HCT116 (cell line): Measurements from ENCODE around the gene KRT26. TPM values are rescaled to one million over a fixed set of nuclear protein-coding genes. Genes with fewer than 3 reads are reported as not detected.

Experiments used
- ATAC-seq: fragments of 200-7000 bp; cut with Tn5 transposase; 2 replicates; pipeline ENCODE4 v1.9.1; 2020; ENCODE audit warnings: mild to moderate bottlenecking, moderate library complexity
- BruUV-seq: library from RNA; stranded (reverse); fragments of 400-500 nt; replicated peaks from 2 replicates; lab custom pipeline; 2021; lab: Mats Ljungman, UMichigan
- CTCF ChIA-PET: fragments of 300-600 bp; sonication (Branson Sonifier 250); formaldehyde crosslinking; loops from one replicate; lab custom pipeline; 2021; ENCODE audit warnings: antibody characterized with exemption; lab: Charles Lee
- POLR2A ChIA-PET: fragments of 300-600, 350-600 bp; sonication (Branson Sonifier 250); formaldehyde crosslinking; loops from one replicate; lab custom pipeline; 2021; ENCODE audit warnings: antibody characterized with exemption; lab: Charles Lee
- RAD21 ChIA-PET, 2 experiments: fragments of 300-600 bp; sonication (Branson Sonifier 250); formaldehyde crosslinking; loops; one replicate each; lab custom pipeline; 2023; ENCODE audit warnings: low total read pairs in 2 of 2; ENCODE audit not compliant: uncharacterized antibody in 2 of 2, unreplicated experiment in 2 of 2, low non-redundant PET in 1 of 2; lab: Charles Lee
- DNase-seq: peaks from one replicate; pipeline ENCODE4 v3.0.0-alpha.2; 2010; ENCODE audit warnings: low read depth, low spot score
- H2AFZ ChIP-seq: fragments of 200-600 bp; shearing (Covaris generic), sonication (generic); 2 replicates; pipeline ENCODE4 v1.6.1; 2017; ENCODE audit warnings: low read depth, mixed run types, mixed read lengths, antibody characterized with exemption, low read length; ENCODE audit not compliant: poor library complexity, severe bottlenecking
- H3K27ac ChIP-seq: 2 replicates; pipeline ENCODE4 v1.5.1; 2012; ENCODE audit warnings: low read depth, low read length
- H3K27me3 ChIP-seq: fragments of 200-600 bp; sonication (generic); 2 replicates; pipeline ENCODE4 v1.6.1; 2016; ENCODE audit warnings: mixed run types, low read length, mixed read lengths; ENCODE audit not compliant: insufficient read depth
- H3K36me3 ChIP-seq, 2 experiments: fragments of 200-500 bp in 1 of 2; fragments of 200-600 bp in 1 of 2; sonication (Bioruptor generic) in 1 of 2; sonication (generic) in 1 of 2; 2 replicates each; pipeline versions ENCODE4 v1.5.1 to v1.6.1; 2014 to 2016; ENCODE audit warnings: low read length in 2 of 2, inconsistent platforms in 1 of 2, mixed read lengths in 1 of 2, mixed run types in 1 of 2; ENCODE audit not compliant: insufficient read depth in 2 of 2, control insufficient read depth in 1 of 2
- H3K4me1 ChIP-seq, 2 experiments: fragments of 200-600 bp in 1 of 2; sonication (generic) in 1 of 2; 2 replicates each; pipeline versions ENCODE4 v1.5.1 to v1.6.1; 2012 to 2017; ENCODE audit warnings: low read length in 2 of 2, inconsistent platforms in 1 of 2, mild to moderate bottlenecking in 1 of 2, mixed read lengths in 1 of 2, mixed run types in 1 of 2, moderate library complexity in 1 of 2; ENCODE audit not compliant: insufficient read depth in 2 of 2, control insufficient read depth in 1 of 2
- H3K4me2 ChIP-seq: fragments of 200-600 bp; sonication (generic); 2 replicates; pipeline ENCODE4 v1.6.1; 2017; ENCODE audit warnings: mixed run types, low read length, mixed read lengths
- H3K4me3 ChIP-seq, 2 experiments: fragments of 200-600 bp in 1 of 2; sonication (generic) in 1 of 2; replicated peaks in 1 of 2; 2 replicates each; pipeline ENCODE4 v1.5.1; 2011 to 2016; ENCODE audit warnings: low read length in 2 of 2, control low read depth in 1 of 2, low read depth in 1 of 2, mild to moderate bottlenecking in 1 of 2, mixed read lengths in 1 of 2, mixed run types in 1 of 2
- H3K79me2 ChIP-seq: fragments of 200-600 bp; sonication (generic); 2 replicates; pipeline ENCODE4 v1.6.1; 2017; ENCODE audit warnings: mild to moderate bottlenecking, mixed run types, low read length, moderate library complexity, mixed read lengths; ENCODE audit not compliant: insufficient read depth
- H3K9ac ChIP-seq: fragments of 200-600 bp; sonication (generic); 2 replicates; pipeline ENCODE4 v1.6.1; 2016; ENCODE audit warnings: low read length, mixed read lengths
- H3K9me2 ChIP-seq: fragments of 200-600 bp; sonication (generic), shearing (Covaris generic); 2 replicates; pipeline ENCODE4 v1.6.1; 2017; ENCODE audit warnings: mixed run types, mild to moderate bottlenecking, moderate library complexity; ENCODE audit not compliant: insufficient read depth
- H3K9me3 ChIP-seq, 2 experiments: fragments of 200-500 bp in 1 of 2; fragments of 200-600 bp in 1 of 2; sonication (Bioruptor generic) in 1 of 2; sonication (generic) in 1 of 2; 2 replicates each; pipeline ENCODE4 v1.6.1; 2014 to 2017; ENCODE audit warnings: low read length in 2 of 2, mixed read lengths in 2 of 2, inconsistent platforms in 1 of 2, low read depth in 1 of 2, mild to moderate bottlenecking in 1 of 2, mixed run types in 1 of 2, moderate library complexity in 1 of 2; ENCODE audit not compliant: control insufficient read depth in 1 of 2, insufficient read depth in 1 of 2
- H4K20me1 ChIP-seq: fragments of 200-600 bp; sonication (generic), shearing (Covaris generic); 2 replicates; pipeline ENCODE4 v1.6.1; 2017; ENCODE audit warnings: mixed run types, mild to moderate bottlenecking, moderate library complexity; ENCODE audit not compliant: insufficient read depth
- CBX3 ChIP-seq: IDR thresholded peaks from 2 replicates; pipeline ENCODE4 v1.6.1; 2012; ENCODE audit warnings: low read depth
- CEBPB ChIP-seq: IDR thresholded peaks from 2 replicates; pipeline ENCODE4 v1.6.1; 2012; ENCODE audit warnings: low read depth
- ELF1 ChIP-seq: IDR thresholded peaks from 2 replicates; pipeline ENCODE4 v1.6.1; 2012; ENCODE audit warnings: low read depth, borderline replicate concordance
- EZH2 ChIP-seq: fragments of 200-600 bp; sonication (generic); IDR thresholded peaks from 2 replicates; pipeline ENCODE4 v1.6.1; 2017; ENCODE audit warnings: antibody characterized with exemption, mixed run types
- EZH2phosphoT487 ChIP-seq: fragments of 200-600 bp; IDR thresholded peaks from 2 replicates; pipeline ENCODE4 v1.6.1; 2018; ENCODE audit warnings: antibody characterized with exemption, borderline replicate concordance
- FOSL1 ChIP-seq: IDR thresholded peaks from 2 replicates; pipeline ENCODE4 v1.6.1; 2012; ENCODE audit warnings: low read depth
- POLR2A ChIP-seq: IDR thresholded peaks from 2 replicates; pipeline ENCODE4 v1.7.0; 2011; ENCODE audit warnings: borderline replicate concordance; ENCODE audit not compliant: insufficient read depth, insufficient read length; ENCODE audit errors: extremely low read depth
- POLR2AphosphoS5 ChIP-seq: IDR thresholded peaks from 2 replicates; pipeline ENCODE4 v1.6.1; 2011; ENCODE audit warnings: mild to moderate bottlenecking, low read depth, low read length, moderate library complexity
- RAD21 ChIP-seq: IDR thresholded peaks from 2 replicates; pipeline ENCODE4 v1.6.1; 2012; ENCODE audit warnings: low read depth, mild to moderate bottlenecking
- SIN3A ChIP-seq: IDR thresholded peaks from 2 replicates; pipeline ENCODE4 v1.6.1; 2012; ENCODE audit warnings: low read depth
- SP1 ChIP-seq: IDR thresholded peaks from 2 replicates; pipeline ENCODE4 v1.6.1; 2012; ENCODE audit warnings: low read depth
- TCF7L2 ChIP-seq: IDR thresholded peaks from 2 replicates; pipeline ENCODE4 v1.7.0; 2011; ENCODE audit warnings: borderline replicate concordance, inconsistent platforms; ENCODE audit not compliant: insufficient read depth, insufficient read length; ENCODE audit errors: extremely low read depth
- ZFX ChIP-seq: fragments of 450-650 bp; IDR thresholded peaks from 2 replicates; pipeline ENCODE4 v1.6.1; 2017
- intact Hi-C: fragments of 100-400 bp; cut with micrococcal nuclease; formaldehyde crosslinking; loops from 2 replicates; pipeline ENCODE4 v1.10.0; 2022
- total RNA-seq: library from RNA; stranded (reverse); gene quantifications from one replicate; pipeline ENCODE4 v1.2.1, GENCODE V29; 2021; ENCODE audit not compliant: unreplicated experiment
- TF ChIP-seq, protein P1 (sequence below): IDR thresholded peaks from 2 replicates; pipeline ENCODE4 v1.6.1; 2012
- TF ChIP-seq, protein P2 (sequence below): IDR thresholded peaks from 2 replicates; pipeline ENCODE4 v1.6.1; 2011; ENCODE audit warnings: mild to moderate bottlenecking, low read length, moderate library complexity; ENCODE audit not compliant: insufficient replicate concordance; ENCODE audit errors: extremely low read depth
- TF ChIP-seq, protein P3 (sequence below): IDR thresholded peaks from 2 replicates; pipeline ENCODE4 v1.6.1; 2012; ENCODE audit warnings: low read depth

The KRT26 gene
- total RNA-seq, 1 experiment from 2014 or later = not detected

DNA sequence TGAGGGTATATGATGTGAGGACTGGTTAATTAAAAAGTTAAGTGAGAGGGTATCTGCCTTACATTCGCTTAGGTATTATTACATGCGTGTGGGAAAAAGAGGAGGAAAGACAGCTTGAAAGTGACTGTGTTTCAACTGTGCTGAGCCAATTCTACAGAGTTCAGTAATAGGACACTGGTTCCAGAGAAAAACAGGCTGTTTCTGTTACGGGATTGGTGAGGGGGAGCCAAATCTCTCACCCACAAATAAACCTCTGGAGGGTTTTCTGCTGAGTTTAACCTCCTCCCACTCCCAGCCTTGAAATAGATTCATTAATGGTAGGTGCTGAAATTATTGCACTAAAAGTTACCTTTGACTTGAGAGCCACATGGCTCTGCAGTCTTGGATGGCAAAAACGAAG, 3.9 kb upstream of the KRT26 start:
- DNase-seq (no peak), ATAC-seq (no peak)
- Histone ChIP-seq H3K27me3 (no peaks in the 10 kb centered on the region), H4K20me1 (no peaks in the 10 kb centered on the region), H3K79me2 (no peaks in the 10 kb centered on the region), H3K9me3 (no peaks in the 10 kb centered on the region), H2AFZ (no peak overlapping the region), H3K4me1 (no peaks in the 10 kb centered on the region), H3K4me2 (no peak overlapping the region), H3K4me3 (no peak overlapping the region), H3K27ac (no peak overlapping the region)
- BruUV-seq = no TSS peak
- intact Hi-C loops = no loop called here
- ChIA-PET POLR2A (no interaction called here), CTCF (no interaction called here), RAD21 (no interaction called here)
- TF ChIP-seq ZFX (no peak), FOSL1 (no peak), EZH2phosphoT487 (no peak), POLR2AphosphoS5 (no peak), RAD21 (no peak), CBX3 (no peak), SIN3A (no peak), SP1 (no peak), TCF7L2 (no peak)
- TF ChIP-seq, protein P1, sequence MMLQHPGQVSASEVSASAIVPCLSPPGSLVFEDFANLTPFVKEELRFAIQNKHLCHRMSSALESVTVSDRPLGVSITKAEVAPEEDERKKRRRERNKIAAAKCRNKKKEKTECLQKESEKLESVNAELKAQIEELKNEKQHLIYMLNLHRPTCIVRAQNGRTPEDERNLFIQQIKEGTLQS = no peak
- TF ChIP-seq, all 23 proteins: peak for 0
- H3K9ac ChIP-seq = no peak overlapping the region
- H3K9me2 ChIP-seq = no peaks in the 10 kb centered on the region
- no peaks in the 10 kb centered on the region for H3K36me3 ChIP-seq

DNA sequence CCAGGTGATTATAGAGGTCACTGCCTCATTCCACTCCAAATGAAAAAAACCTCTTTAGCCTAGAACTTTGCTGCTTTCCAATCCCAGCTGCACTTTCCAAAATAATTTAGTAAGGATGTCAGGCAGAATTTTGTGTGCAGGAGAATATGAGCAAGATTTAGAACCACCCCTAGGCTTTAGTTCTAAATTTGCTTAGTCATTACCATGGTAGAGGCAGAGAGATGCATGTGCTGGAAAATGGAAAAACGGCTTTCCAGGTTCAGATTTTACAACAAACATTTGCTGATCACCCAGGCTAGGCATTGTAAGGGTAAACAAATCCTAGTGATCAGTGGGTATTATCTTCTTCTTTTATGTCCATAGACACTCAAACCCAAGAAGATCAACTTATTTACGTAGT, 6.3 kb downstream of the KRT26 start:
- no peak for DNase-seq
- CTCF ChIA-PET = no interaction called here
- Histone ChIP-seq H2AFZ (no peak overlapping the region), H3K9me3 (peaks cover 8 to 14% of the 10 kb centered on the region in 2 experiments; a peak in 3 of 4 replicates), H3K4me3 (no peak overlapping the region), H4K20me1 (no peaks in the 10 kb centered on the region), H3K79me2 (no peaks in the 10 kb centered on the region), H3K9ac (no peak overlapping the region), H3K36me3 (no peaks in the 10 kb centered on the region), H3K27me3 (no peaks in the 10 kb centered on the region), H3K4me1 (no peaks in the 10 kb centered on the region), H3K27ac (no peak overlapping the region), H3K9me2 (no peaks in the 10 kb centered on the region), H3K4me2 (no peak overlapping the region)
- intact Hi-C loops = no loop called here
- TF ChIP-seq POLR2A (no peak), EZH2 (no peak), TCF7L2 (no peak), SP1 (no peak), POLR2AphosphoS5 (no peak), ELF1 (no peak), CEBPB (no peak), RAD21 (no peak)
- TF ChIP-seq, protein P2, sequence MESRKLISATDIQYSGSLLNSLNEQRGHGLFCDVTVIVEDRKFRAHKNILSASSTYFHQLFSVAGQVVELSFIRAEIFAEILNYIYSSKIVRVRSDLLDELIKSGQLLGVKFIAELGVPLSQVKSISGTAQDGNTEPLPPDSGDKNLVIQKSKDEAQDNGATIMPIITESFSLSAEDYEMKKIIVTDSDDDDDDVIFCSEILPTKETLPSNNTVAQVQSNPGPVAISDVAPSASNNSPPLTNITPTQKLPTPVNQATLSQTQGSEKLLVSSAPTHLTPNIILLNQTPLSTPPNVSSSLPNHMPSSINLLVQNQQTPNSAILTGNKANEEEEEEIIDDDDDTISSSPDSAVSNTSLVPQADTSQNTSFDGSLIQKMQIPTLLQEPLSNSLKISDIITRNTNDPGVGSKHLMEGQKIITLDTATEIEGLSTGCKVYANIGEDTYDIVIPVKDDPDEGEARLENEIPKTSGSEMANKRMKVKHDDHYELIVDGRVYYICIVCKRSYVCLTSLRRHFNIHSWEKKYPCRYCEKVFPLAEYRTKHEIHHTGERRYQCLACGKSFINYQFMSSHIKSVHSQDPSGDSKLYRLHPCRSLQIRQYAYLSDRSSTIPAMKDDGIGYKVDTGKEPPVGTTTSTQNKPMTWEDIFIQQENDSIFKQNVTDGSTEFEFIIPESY = no peak
- TF ChIP-seq, protein P3, sequence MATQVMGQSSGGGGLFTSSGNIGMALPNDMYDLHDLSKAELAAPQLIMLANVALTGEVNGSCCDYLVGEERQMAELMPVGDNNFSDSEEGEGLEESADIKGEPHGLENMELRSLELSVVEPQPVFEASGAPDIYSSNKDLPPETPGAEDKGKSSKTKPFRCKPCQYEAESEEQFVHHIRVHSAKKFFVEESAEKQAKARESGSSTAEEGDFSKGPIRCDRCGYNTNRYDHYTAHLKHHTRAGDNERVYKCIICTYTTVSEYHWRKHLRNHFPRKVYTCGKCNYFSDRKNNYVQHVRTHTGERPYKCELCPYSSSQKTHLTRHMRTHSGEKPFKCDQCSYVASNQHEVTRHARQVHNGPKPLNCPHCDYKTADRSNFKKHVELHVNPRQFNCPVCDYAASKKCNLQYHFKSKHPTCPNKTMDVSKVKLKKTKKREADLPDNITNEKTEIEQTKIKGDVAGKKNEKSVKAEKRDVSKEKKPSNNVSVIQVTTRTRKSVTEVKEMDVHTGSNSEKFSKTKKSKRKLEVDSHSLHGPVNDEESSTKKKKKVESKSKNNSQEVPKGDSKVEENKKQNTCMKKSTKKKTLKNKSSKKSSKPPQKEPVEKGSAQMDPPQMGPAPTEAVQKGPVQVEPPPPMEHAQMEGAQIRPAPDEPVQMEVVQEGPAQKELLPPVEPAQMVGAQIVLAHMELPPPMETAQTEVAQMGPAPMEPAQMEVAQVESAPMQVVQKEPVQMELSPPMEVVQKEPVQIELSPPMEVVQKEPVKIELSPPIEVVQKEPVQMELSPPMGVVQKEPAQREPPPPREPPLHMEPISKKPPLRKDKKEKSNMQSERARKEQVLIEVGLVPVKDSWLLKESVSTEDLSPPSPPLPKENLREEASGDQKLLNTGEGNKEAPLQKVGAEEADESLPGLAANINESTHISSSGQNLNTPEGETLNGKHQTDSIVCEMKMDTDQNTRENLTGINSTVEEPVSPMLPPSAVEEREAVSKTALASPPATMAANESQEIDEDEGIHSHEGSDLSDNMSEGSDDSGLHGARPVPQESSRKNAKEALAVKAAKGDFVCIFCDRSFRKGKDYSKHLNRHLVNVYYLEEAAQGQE = no peak
- TF ChIP-seq, protein P1 = no peak
- no peak for ATAC-seq
- BruUV-seq = no TSS peak
- POLR2A ChIA-PET = no interaction called here
- RAD21 ChIA-PET = no interaction called here
